GM19099 (cell line): ENCODE data around the gene PRRG1.

Experiments used
- POLR2A ChIP-seq: IDR thresholded peaks from 3 replicates; pipeline ENCODE4 v1.6.1; 2011; ENCODE audit warnings: low read depth; ENCODE audit not compliant: insufficient read length; ENCODE audit errors: extremely low read depth

The PRRG1 gene

DNA sequence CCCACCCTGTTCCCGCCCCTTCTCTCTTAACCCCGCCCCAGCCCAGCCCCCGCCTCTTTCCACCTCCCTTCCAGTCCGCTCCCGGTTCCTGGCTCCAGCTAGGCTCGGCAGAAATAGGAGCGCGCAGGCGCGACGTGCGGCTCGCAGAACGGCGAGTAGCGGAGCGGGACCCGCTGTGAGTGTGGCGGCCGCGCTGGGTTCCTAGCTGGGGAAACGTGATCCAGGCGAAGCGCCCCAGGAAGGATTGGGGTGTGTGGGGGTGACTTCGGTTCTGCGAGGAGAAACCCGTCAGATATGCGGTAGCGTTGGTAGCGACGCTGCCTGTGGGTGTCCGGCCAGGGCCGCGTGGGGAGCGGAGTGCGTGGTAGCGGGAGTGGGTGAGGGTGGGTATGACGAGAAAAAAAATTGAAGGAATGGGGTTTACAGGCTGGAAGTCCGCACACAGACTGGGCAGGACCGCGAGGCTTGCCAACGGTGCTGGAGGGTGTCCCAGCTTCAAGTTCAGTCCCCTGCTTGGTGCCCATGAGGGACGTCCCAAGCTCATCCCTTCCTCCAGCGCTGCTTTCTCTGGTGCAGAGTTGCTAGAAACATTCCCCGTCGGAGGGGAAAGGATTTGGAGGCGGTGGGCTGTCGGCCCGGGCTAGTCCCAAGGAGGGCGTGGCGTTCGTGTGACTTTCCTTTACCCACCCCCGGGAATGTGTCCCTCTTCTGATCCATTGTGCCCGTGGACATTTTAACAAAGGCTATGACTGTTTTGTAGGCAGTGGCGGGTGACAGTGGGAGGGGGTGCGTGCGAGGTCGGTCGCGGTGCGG is at the start of gene PRRG1:
Gene PRRG1, plus strand, starts transcription at position 144 of the 813 bp plus-strand sequence. CDS start 56,886 bp downstream, outside the sequence.
- no peak for TF ChIP-seq POLR2A

DNA sequence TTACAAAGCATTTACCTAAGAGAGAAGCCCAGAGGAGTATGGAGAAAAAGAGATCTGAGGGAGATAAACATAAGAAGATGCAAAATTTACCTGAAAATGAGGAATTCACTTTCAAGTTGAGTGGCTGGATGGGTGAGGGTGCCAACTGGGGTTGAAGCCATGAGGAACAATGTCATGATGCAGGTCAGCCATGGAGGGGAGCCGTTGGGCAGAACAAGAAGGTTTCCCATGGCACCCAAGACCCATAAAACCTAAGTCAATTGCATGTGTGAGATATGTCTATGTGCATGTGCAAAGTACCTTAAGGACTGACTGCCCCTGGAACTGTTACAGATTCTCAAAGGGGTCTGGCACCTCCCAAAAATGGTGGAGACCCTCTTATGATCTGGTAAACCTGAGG is 46.6 kb upstream of the PRRG1 start:
- TF ChIP-seq POLR2A: no peak

DNA sequence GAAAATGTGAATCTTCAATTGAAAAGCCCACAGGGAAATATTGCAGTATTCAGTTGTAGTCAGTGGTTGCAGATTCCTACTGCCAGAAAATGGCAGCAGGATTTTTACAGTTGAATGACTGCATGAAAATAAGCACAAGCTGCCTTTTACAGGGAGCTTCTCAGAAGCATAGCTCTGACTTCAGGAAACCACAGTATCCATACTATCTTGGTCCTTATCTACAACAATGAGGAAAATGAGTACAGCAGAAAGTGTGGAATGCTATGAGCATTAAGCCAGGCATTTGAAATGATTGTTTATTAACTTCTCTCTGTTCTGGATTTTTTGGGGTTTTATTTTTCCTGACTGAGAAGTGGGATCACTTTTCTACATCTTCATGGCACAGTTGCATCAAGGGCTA is 34.6 kb upstream of the PRRG1 start:
- TF ChIP-seq POLR2A: no peak

DNA sequence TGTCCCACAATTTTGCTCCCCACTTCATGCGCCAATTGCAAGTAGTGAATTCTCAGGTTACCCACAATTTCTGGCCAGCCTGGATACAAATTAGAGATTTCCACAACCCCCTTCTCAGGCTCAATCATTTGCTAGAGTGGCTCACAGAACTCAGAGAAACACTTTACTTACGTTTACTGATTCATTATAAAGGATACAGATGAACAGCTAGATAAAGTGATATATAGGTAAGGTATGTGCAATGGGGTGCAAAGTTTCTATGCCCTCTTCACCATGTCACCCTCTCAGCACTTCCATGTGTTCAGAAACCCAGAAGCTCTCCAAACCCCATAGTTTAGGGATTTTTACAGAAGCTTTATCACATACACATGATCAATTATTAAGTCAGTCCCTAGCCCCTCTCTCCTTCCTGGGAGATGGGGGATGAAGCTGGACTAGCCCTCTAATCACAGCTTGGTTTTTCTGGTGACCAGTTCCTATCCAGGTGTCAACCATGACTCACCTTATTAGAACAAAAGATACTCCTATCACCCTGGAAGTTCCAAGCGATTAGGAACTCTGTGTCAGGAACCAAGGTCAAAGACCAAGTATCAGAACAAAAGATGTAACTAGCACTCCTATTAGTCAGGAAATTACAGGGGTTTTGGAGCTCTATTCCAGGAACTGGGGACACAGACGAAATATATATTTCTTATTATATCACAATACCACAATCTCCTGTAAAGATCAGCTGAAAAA is 33.5 kb upstream of the PRRG1 start:
- no peak for TF ChIP-seq POLR2A

DNA sequence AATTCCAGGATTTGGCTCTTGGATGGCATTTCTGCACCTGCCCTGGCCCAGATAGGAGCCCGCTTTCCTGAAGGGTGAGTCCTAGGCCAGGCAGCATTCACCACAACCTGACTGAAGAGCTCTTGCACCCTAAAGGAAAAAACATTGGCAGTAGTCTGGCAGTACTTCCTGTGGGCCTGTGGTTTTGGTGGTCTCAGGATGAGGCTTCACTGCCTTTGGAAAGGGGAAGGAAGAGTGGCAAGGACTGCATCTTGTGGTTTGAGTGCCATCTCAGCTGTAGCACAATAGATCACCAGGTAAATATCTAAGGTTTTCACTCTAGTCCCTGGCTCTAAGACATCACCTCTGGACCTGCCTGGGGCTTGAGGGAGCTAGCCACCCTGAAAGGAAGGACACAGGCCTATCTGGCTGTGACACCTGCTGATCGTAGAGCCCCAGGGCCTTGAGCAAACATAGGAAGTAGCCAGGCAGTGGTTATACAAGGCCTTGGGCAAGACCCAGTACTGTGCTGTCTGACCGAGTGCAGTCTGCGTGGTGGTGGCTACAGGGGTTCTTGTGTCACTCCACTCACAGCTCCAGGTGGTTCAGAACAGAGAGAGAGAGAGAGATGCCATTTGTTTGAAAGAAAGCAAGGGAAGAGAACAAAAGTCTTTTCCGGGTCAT is 28.5 kb upstream of the PRRG1 start:
- no peak for TF ChIP-seq POLR2A

DNA sequence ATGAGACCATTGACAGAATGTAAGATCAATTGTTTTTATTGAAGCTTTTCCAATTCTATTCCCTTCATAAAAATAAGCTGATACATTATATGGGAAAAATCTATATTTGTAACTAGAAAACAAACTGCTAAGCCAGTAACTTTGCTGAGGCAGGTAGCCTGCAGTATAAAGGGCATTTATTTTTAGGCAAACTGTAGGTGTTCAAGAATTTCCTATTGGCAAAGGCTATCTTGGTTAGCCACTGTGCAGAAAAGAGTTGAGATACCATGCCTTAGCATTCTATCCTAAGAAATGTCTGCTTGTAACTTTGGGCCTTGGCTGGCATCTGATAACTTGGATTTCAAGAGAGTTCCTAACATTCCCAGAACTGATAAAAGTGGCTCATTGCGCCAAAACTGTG is 18.5 kb upstream of the PRRG1 start:
- TF ChIP-seq POLR2A: no peak

DNA sequence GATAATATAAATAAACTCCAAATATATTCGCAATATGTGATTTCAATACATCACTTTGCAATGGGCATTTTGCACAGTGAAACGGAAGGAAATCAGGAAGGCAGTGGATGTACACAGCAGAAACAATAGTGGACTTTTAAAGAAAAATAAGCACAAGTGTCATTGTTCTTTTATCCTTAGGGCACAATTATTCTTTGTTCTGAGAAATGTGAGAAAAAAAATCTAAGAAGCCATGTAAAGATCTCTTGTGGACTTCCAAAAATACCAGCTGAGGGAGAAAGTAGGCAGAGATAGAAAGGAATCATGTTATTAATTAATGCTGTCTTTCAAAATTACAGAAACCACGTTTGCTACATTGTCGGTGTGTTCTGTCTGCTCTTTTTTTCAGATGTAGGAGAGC is 17.6 kb upstream of the PRRG1 start:
- TF ChIP-seq POLR2A: no peak

DNA sequence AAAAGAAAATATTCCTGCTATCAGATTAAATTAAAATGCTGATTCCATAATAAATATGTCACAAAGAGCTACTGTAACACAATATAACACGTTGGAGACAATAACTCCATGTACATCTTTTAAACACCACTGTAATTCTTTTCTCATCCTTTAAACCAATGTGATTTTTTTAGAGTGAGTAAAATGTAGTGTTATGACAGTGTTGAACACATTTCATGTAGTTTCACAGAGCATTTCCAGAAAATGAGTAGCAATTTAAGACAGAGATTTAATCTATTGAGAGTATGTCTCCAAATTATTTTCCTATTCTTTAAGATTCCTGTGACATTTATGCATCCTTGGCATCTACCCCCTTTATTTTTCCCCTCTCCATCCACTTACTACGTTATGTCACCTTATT is 17.1 kb upstream of the PRRG1 start:
- no peak for TF ChIP-seq POLR2A

DNA sequence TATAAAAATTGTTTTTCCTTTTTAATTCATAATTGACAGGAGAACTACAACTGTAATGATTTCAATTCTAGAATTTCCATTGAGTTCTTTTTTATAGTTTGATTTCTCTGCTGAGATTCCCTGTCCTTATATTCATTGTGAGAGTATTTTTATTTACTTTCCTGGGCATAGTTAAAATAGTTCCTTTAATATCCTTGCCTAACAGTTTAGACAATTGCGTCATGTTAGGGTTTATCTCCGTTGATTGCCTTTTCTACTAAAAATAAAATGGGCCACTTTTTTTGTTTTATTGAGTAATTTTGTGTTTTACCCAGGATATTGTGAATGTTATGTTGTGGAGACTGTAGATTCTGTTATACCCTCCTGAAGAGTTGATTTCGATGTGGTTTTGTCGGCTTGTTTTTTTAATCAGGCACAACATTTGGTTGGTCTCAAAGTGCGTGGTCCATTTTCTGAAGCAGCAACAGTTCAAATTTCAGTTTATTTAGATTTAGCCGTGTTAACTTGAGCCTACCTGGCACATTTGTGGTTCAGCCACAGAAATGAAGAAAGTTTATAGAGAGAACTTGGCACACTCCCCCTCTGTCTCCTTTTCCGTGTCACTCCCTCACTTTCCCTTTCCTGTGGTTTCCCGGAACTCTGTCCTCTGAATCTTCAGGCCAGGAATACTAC is 16.0 kb upstream of the PRRG1 start:
- no peak for TF ChIP-seq POLR2A

DNA sequence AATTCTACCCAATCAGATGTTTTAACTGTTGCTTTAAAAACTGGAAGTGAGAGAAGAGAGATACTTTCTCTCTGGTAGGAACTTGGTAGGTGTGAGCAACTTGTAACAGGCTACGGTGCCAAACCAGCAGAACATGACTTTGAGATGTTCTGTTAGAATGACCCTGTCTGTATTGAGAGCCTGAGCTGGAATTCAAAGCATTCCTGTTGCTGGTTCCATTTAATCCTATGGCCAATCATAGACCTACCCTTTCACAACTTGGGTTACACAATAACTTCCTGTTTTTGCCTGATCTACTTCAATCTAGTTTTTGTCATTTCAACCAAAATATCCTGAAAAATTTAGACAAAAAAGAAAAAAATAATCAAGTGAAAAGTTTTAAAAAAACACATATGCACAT is 1.7 kb upstream of the PRRG1 start:
- no peak for TF ChIP-seq POLR2A

DNA sequence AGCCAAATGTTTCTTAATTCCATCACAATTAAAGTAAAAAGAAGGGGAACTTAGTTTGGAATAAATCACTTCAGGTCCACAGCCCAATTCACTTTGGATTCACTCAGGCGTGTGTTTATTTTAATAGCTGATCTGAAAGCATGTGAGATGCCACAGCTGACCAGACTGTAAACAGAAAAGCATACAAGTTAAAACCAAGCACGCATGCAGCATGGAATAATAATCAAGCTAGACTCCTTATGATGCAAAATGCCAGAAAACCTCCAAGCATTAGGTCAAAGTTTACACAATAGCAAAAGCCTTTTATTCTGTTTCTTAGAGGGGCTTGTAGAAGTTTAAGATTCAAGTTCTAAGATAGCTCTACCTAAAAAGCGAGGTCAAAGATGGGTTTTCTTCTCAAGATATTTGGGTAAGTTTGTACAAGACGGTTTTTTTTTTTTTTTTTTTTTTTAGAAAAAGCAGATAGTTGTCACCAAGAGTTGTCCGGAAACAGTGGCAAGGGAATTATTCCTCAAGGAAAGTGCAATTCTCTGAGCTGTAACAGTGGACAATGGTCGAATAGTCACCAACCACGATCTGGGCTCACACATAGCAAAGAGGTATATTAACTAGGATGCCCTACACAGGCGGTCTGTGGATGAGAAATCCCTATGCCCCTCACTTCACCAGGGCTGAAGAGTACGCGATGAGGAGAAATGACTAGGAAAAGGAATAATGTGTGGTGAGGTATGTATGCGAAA is 763 bp upstream of the PRRG1 start:
- no peak for TF ChIP-seq POLR2A

DNA sequence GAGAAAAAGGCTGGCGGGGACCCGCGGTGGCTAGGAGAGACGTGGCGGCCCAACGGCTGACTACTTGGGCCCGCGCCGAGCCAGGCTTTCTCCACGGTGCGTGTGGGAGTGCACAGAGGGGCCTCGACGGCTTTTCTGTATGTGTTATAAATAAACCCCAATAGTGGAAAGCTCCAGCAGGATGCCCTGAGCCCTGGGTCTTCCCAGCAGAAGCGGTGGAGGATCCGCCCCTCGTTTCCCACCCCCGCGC is 268 bp upstream of the PRRG1 start:
- no peak for TF ChIP-seq POLR2A

DNA sequence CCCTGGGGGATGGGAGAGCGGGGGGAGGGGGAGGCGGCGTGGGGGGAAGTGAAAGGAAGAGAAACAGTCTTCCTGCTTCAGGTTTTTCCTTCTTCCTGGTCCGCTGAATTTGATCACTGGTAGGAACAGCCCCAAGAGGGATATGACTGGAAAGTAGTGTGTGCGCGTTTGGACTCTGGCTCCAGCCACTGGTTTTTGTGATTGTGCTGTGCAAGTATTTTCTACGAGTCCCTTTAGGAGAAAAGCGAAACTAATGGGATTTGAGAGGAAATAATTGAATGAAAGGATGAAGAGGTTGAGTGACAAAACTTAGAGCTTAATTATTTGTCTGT is 836 bp downstream of the PRRG1 start:
- TF ChIP-seq POLR2A: no peak

DNA sequence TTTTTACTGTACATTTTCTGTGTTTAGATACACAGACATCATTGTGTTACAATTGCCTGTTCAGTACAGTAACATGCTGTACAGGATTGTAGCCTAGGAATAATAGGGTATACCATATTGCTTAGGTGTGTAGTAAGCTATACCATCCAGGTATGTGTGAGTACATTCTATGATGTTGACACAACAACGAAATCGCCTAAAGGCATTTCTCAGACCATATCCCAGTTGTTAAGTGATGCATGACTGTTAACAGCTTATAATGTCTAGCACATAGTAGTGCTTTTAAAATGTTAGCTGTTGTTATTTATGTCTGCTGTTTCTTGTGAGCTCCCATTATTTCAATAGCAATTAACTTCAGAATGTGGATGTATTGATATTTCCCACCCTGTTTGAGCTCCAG is 4.5 kb downstream of the PRRG1 start:
- TF ChIP-seq POLR2A: no peak

DNA sequence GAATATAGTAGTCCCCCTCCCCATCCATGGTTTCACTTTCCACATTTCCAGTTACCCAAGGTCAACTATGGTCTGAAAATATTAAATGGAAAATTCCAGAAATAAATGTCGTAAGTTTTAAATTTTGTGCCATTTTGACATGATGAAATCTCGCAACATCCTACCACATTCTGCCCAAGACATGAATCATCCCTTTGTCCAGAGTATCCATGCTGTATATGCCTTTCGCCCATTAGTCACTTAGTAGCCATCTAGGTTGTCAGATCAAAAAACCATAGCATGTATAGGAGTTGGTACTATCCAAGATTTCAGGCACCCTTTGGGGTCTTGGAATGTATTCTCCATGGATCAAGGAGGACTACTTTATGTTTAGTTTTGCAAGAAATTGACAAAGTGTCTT is 8.3 kb downstream of the PRRG1 start:
- no peak for TF ChIP-seq POLR2A
